K562 (cell line): Measurements from ENCODE around the gene PSMD13. TPM values are rescaled to one million over a fixed set of nuclear protein-coding genes. Genes with fewer than 3 reads are reported as not detected.
A peak's percentile ranks its signal among the peaks of the same experiment; 100 is the strongest.

ENCODE experiments used
- ATAC-seq: fragments of 200-7000 bp; cut with Tn5 transposase; 3 replicates; pipeline ENCODE4 v1.9.1; 2020; ENCODE audit warnings: moderate library complexity
- BruUV-seq: library from RNA; stranded (reverse); fragments of 400-500 nt; replicated peaks from 2 replicates; lab custom pipeline; 2021; lab: Mats Ljungman, UMichigan
- CTCF ChIA-PET: fragments of 300-600 bp; formaldehyde crosslinking; extraction: SDS; loops from one replicate; lab custom pipeline; 2021; ENCODE audit warnings: low intra/inter-chr PET ratio; lab: Yijun Ruan, JAX
- POLR2A ChIA-PET: fragments of 300-600, 350-650 bp; sonication (Branson Sonifier 250); formaldehyde crosslinking; extraction: SDS; loops from one replicate; lab custom pipeline; 2021; ENCODE audit warnings: antibody characterized with exemption, inconsistent platforms; lab: Yijun Ruan, JAX
- DNase-seq, 4 experiments: peaks; one replicate each; pipeline versions ENCODE4 v3.0.0 to v3.0.0-alpha.2; 2011 to 2018; ENCODE audit warnings: low spot score in 3 of 4, mixed read lengths in 3 of 4; ENCODE audit errors: extremely low read depth in 1 of 4
- FAIRE-seq: peaks from 2 replicates; lab custom pipeline; 2011; peaks lifted over from hg19 to GRCh38; lab: Jason Lieb, UNC
- H2AFZ ChIP-seq: 2 replicates; pipeline ENCODE4 v1.6.0; 2011; ENCODE audit warnings: low read depth, low read length, control low read depth, inconsistent platforms
- H3K27ac ChIP-seq: fragments of 200-600 bp; 3 replicates; pipeline ENCODE4 v1.8.0; 2011; ENCODE audit warnings: low read depth, mild to moderate bottlenecking, control low read depth, inconsistent platforms, low read length, moderate library complexity, mixed read lengths; ENCODE audit errors: extremely low read depth
- H3K27me3 ChIP-seq, 2 experiments: fragments of 300-600 bp in 1 of 2; 2 replicates in 1 of 2; 3 replicates in 1 of 2; pipeline versions ENCODE4 v1.6.0 to v1.8.0; 2011; ENCODE audit warnings: inconsistent platforms in 2 of 2, low read length in 2 of 2, mild to moderate bottlenecking in 1 of 2, mixed read lengths in 1 of 2, moderate library complexity in 1 of 2; ENCODE audit not compliant: control insufficient read depth in 2 of 2, insufficient read depth in 2 of 2
- H3K36me3 ChIP-seq: fragments of 300-600 bp; 3 replicates; pipeline ENCODE4 v1.8.0; 2011; ENCODE audit warnings: mild to moderate bottlenecking, low read length, inconsistent platforms; ENCODE audit not compliant: control insufficient read depth, insufficient read depth
- H3K4me1 ChIP-seq, 2 experiments: fragments of 200-600 bp in 1 of 2; replicated peaks in 1 of 2; 2 replicates in 1 of 2; 3 replicates in 1 of 2; pipeline versions ENCODE4 v1.5.1 to v1.8.0; 2011; ENCODE audit warnings: inconsistent platforms in 2 of 2, low read length in 2 of 2, mild to moderate bottlenecking in 1 of 2, mixed read lengths in 1 of 2, moderate library complexity in 1 of 2; ENCODE audit not compliant: control insufficient read depth in 2 of 2, insufficient read depth in 2 of 2
- H3K4me2 ChIP-seq: 2 replicates; pipeline ENCODE4 v1.6.1; 2011; ENCODE audit warnings: low read length, control low read depth, inconsistent platforms, mixed read lengths; ENCODE audit not compliant: insufficient read depth
- H3K4me3 ChIP-seq: fragments of 200-600 bp; sonication (generic), shearing (Covaris generic); 2 replicates; pipeline ENCODE4 v1.5.1; 2016; ENCODE audit warnings: control low read depth, inconsistent platforms
- H3K79me2 ChIP-seq: fragments of 200-600 bp; 3 replicates; pipeline ENCODE4 v1.8.0; 2011; ENCODE audit warnings: low read length, inconsistent platforms; ENCODE audit not compliant: control insufficient read depth, insufficient read depth
- H3K9ac ChIP-seq, 2 experiments: 2 replicates each; pipeline versions ENCODE4 v1.6.0 to v1.6.1; 2011; ENCODE audit warnings: low read depth in 2 of 2, low read length in 2 of 2, control low read depth in 1 of 2, inconsistent platforms in 1 of 2, mild to moderate bottlenecking in 1 of 2, mixed read lengths in 1 of 2; ENCODE audit not compliant: insufficient read depth in 1 of 2
- H3K9me1 ChIP-seq: one replicate; pipeline ENCODE4 v1.6.0; 2011; ENCODE audit warnings: inconsistent platforms, mild to moderate bottlenecking, low read length, moderate library complexity; ENCODE audit not compliant: control insufficient read depth, insufficient read depth
- H3K9me3 ChIP-seq: replicated peaks from 2 replicates; pipeline ENCODE4 v1.5.1; 2011; ENCODE audit warnings: low read depth, low read length, inconsistent platforms; ENCODE audit not compliant: control insufficient read depth, insufficient read depth
- H4K20me1 ChIP-seq: replicated peaks from 2 replicates; pipeline ENCODE4 v1.6.1; 2011; ENCODE audit warnings: low read length, inconsistent platforms, mixed read lengths; ENCODE audit not compliant: control insufficient read depth, insufficient read depth
- ETS2 ChIP-seq: IDR thresholded peaks from 2 replicates; pipeline ENCODE4 v1.6.1; 2016; ENCODE audit warnings: borderline replicate concordance, missing genetic modification characterization, mild to moderate bottlenecking, moderate library complexity, missing compliant biosample characterization; ENCODE audit not compliant: poor library complexity, severe bottlenecking
- FOSL1 ChIP-seq: fragments of 200-800 bp; sonication (Bioruptor generic); conservative IDR thresholded peaks from 2 replicates; pipeline ENCODE4 v1.6.1; 2016; ENCODE audit warnings: missing genetic modification characterization, missing compliant biosample characterization
- GABPB1 ChIP-seq: sonication (generic); formaldehyde crosslinking; IDR thresholded peaks from 2 replicates; pipeline ENCODE4 v1.8.0; 2022; ENCODE audit warnings: mild to moderate bottlenecking, missing genetic modification reagents
- GTF2A2 ChIP-seq: IDR thresholded peaks from 2 replicates; pipeline ENCODE4 v1.6.1; 2016; ENCODE audit warnings: mild to moderate bottlenecking, missing genetic modification characterization, missing compliant biosample characterization
- HDAC1 ChIP-seq, 2 experiments: fragments of 450-650 bp; IDR thresholded peaks; 2 replicates each; pipeline ENCODE4 v1.6.1; 2016 to 2017; ENCODE audit warnings: inconsistent platforms in 1 of 2, mild to moderate bottlenecking in 1 of 2, moderate library complexity in 1 of 2
- JUND ChIP-seq, 2 experiments: IDR thresholded peaks; 2 replicates in 1 of 2; 3 replicates in 1 of 2; pipeline ENCODE4 v1.6.1; 2011; ENCODE audit warnings: borderline replicate concordance in 2 of 2, low read depth in 2 of 2, low read length in 2 of 2, improper control_type of control experiment in 1 of 2, missing biosample characterization in 1 of 2, missing genetic modification characterization in 1 of 2, missing genetic modification reagents in 1 of 2
- MCM3 ChIP-seq: fragments of 450-650 bp; IDR thresholded peaks from 2 replicates; pipeline ENCODE4 v1.6.1; 2016
- MECOM ChIP-seq: fragments of 250-450 bp; sonication (Bioruptor Pico); IDR thresholded peaks from 2 replicates; pipeline ENCODE4 v1.8.0; 2022; ENCODE audit warnings: inconsistent platforms
- NR2C1 ChIP-seq, 2 experiments: fragments of 450-650 bp; IDR thresholded peaks; 2 replicates each; pipeline ENCODE4 v1.6.1; 2017; ENCODE audit warnings: mild to moderate bottlenecking in 2 of 2, antibody characterized with exemption in 1 of 2, inconsistent platforms in 1 of 2, missing compliant biosample characterization in 1 of 2, missing genetic modification characterization in 1 of 2
- POLR2A ChIP-seq: fragments of 450-650 bp; conservative IDR thresholded peaks from 2 replicates; pipeline ENCODE4 v1.6.1; 2016
- RFX1 ChIP-seq: fragments of 450-650 bp; IDR thresholded peaks from 2 replicates; pipeline ENCODE4 v1.6.1; 2016; ENCODE audit warnings: mild to moderate bottlenecking, moderate library complexity
- SAFB ChIP-seq: fragments of 200-400 bp; formaldehyde crosslinking; IDR thresholded peaks from 2 replicates; pipeline ENCODE4 v1.6.1; 2017; ENCODE audit warnings: low read depth, low read length, borderline replicate concordance
- SAFB2 ChIP-seq: fragments of 200-400 bp; formaldehyde crosslinking; IDR thresholded peaks from 2 replicates; pipeline ENCODE4 v1.6.1; 2018; ENCODE audit warnings: borderline replicate concordance, low read length, low read depth, moderate library complexity; ENCODE audit not compliant: severe bottlenecking
- SRF ChIP-seq, 2 experiments: fragments of 250-450, 450-650 bp in 1 of 2; sonication (Bioruptor Pico) in 1 of 2; sonication (generic) in 1 of 2; formaldehyde crosslinking; IDR thresholded peaks; 2 replicates each; pipeline versions ENCODE4 v1.5.0 to v1.5.1; 2020 to 2022; ENCODE audit warnings: mild to moderate bottlenecking in 1 of 2, missing genetic modification reagents in 1 of 2
- ZNF121 ChIP-seq: sonication (generic); formaldehyde crosslinking; conservative IDR thresholded peaks from 2 replicates; pipeline ENCODE4 v1.8.0; 2022; ENCODE audit warnings: missing genetic modification reagents
- ZNF23 ChIP-seq: fragments of 250-450 bp; sonication (Bioruptor Pico); IDR thresholded peaks from 2 replicates; pipeline ENCODE4 v1.4.0; 2020; ENCODE audit warnings: mild to moderate bottlenecking
- ZNF280A ChIP-seq: fragments of 450-650 bp; IDR thresholded peaks from 2 replicates; pipeline ENCODE4 v1.6.1; 2018; ENCODE audit warnings: mild to moderate bottlenecking, low read depth; ENCODE audit not compliant: partially characterized antibody
- ZNF584 ChIP-seq: fragments of 200-800 bp; sonication (Bioruptor generic); IDR thresholded peaks from 2 replicates; pipeline ENCODE4 v1.6.1; 2016; ENCODE audit warnings: low read depth, mild to moderate bottlenecking, missing genetic modification characterization, missing compliant biosample characterization
- WGBS: fragments of 100-300 bp; shearing (Covaris generic); methylation state at CpG from one replicate; pipeline ENCODE4 v1.1.6; 2016; ENCODE audit warnings: low coverage, mixed read lengths; ENCODE audit not compliant: insufficient coverage; ENCODE audit errors: missing lambda C conversion rate; 5-methylcytosine and 5-hydroxymethylcytosine counted together
- in situ Hi-C: fragments of 300-500 bp; cut with MboI; formaldehyde crosslinking; loops from 4 replicates; pipeline ENCODE4 v1.15.0; 2018; ENCODE audit warnings: inconsistent platforms, mixed read lengths
- intact Hi-C: fragments of 100-400 bp; cut with micrococcal nuclease; formaldehyde crosslinking; loops from 2 replicates; pipeline ENCODE4 v1.14.2; 2022
- polyA plus RNA-seq, 8 experiments: library from polyadenylated mRNA; depleted of rRNA in 4 of 8; stranded (reverse) in 5 of 8; unstranded in 3 of 8; fragments of >200 nt; fragmentation: Nextera tagmentation in 2 of 8; fragmentation: Illumina TruSeq in 1 of 8; extraction: Ambion mirVana in 2 of 8; extraction: Trizol in 1 of 8; gene quantifications; 2 replicates each; pipeline versions ENCODE4 v1.2.1 to v1.2.3, GENCODE V29; 2011 to 2014; ENCODE audit warnings: inconsistent platforms in 1 of 8, missing spikeins in 1 of 8
- total RNA-seq, 7 experiments: library from RNA; depleted of rRNA in 6 of 7; stranded (reverse); fragments of >200 nt in 6 of 7; fragmentation: Illumina TruSeq in 2 of 7; extraction: Trizol in 2 of 7; gene quantifications; 2 replicates each; pipeline versions ENCODE4 v1.2.1 to v1.2.3, GENCODE V29; 2011 to 2021; ENCODE audit warnings: low replicate concordance in 1 of 7

PSMD13 gene
- total and polyA plus RNA-seq, 9 of the 15 experiments (the other 6 are each of a cell fraction or from before 2014, with no cell fraction given): 185 to 383 (median 267) TPM

GRCh38 chr11:269146-269890 is 32.5 kb downstream of the PSMD13 start (continued):
- no peak for TF ChIP-seq ZNF121 (CRISPR knock-in tag)
- TF ChIP-seq FOSL1: peak; percentile 81
- TF ChIP-seq MECOM (CRISPR knock-in tag): no peak

GRCh38 chr11:270451-271318 is 33.9 kb downstream of the PSMD13 start:
- no TSS peak for BruUV-seq
- ChIA-PET CTCF (no interaction called here), POLR2A (interaction anchor here (1.2 kb wide), 2 partner anchors 10 to 58 kb away, joined by 4 read pairs; no protein-coding TSS in a partner anchor)
- no peaks in the 10 kb centered on the region for H3K27me3 ChIP-seq
- no peak overlapping the region for H2AFZ ChIP-seq
- peak overlapping the region in 1 of 2 experiments; percentile 78; a peak in 2 of 4 replicates for H3K9ac ChIP-seq
- H3K36me3 ChIP-seq: no peaks in the 10 kb centered on the region
- no peak overlapping the region for H3K4me2 ChIP-seq
- peaks cover 8% of the 10 kb centered on the region for H3K9me3 ChIP-seq
- no peak for DNase-seq
- 92% methylated on average over 14 of the region's 18 CpGs for WGBS
- H3K4me3 ChIP-seq: no peak overlapping the region
- no peaks in the 10 kb centered on the region for H3K9me1 ChIP-seq
- no peak for FAIRE-seq
- ATAC-seq: no peak
- in situ Hi-C loops: no loop called here
- peaks cover 19 to 34% of the 10 kb centered on the region in 2 experiments; a peak in 4 of 5 replicates for H3K4me1 ChIP-seq
- peaks cover 10% of the 10 kb centered on the region; the same call in 1 of the 3 replicates for H3K79me2 ChIP-seq
- H3K27ac ChIP-seq: no peak overlapping the region
- intact Hi-C loops: no loop called here
- H4K20me1 ChIP-seq: no peaks in the 10 kb centered on the region
- no peak for TF ChIP-seq SAFB
- TF ChIP-seq SAFB2: no peak
- TF ChIP-seq GTF2A2 (tag): no peak
- no peak for TF ChIP-seq GABPB1 (CRISPR knock-in tag)
- TF ChIP-seq NR2C1 (IDR thresholded peaks at IDR 0.05): no peak
- TF ChIP-seq NR2C1 (tag; IDR thresholded peaks at IDR 0.05): no peak
- TF ChIP-seq POLR2A: no peak
- no peak for TF ChIP-seq ZNF280A
- no peak for TF ChIP-seq HDAC1 (IDR thresholded peaks at IDR 0.05)
- no peak for TF ChIP-seq MCM3
- no peak for TF ChIP-seq RFX1
- no peak for TF ChIP-seq ZNF584
- TF ChIP-seq JUND (IDR thresholded peaks at IDR 0.05; ENCODE audit: borderline replicate concordance, low read depth, low read length): no peak
- no peak for TF ChIP-seq JUND (tag; IDR thresholded peaks at IDR 0.05; ENCODE audit: borderline replicate concordance, low read depth, low read length)
- TF ChIP-seq ZNF23 (CRISPR knock-in tag): no peak
- no peak for TF ChIP-seq SRF (CRISPR knock-in tag; IDR thresholded peaks at IDR 0.05)
- no peak for TF ChIP-seq ETS2 (tag)
